H1 (cell line): ENCODE results near the gene KIF26A. TPM values are rescaled to one million over a fixed set of nuclear protein-coding genes. Genes with fewer than 3 reads are reported as not detected.
A peak's percentile ranks its signal among the peaks of the same experiment; 100 is the strongest.

ENCODE experiments used
- BACH1 ChIP-seq: IDR thresholded peaks from 2 replicates; pipeline ENCODE4 v1.6.1; 2012; ENCODE audit warnings: low read length, improper control_type of control experiment
- BCL11A ChIP-seq, 2 experiments: IDR thresholded peaks; one replicate each; pipeline ENCODE4 v1.6.1; 2011; ENCODE audit warnings: low read depth in 2 of 2, low read length in 2 of 2, mild to moderate bottlenecking in 2 of 2
- CHD1 ChIP-seq: IDR thresholded peaks from 2 replicates; pipeline ENCODE4 v1.6.1; 2012; ENCODE audit warnings: low read depth, low read length, improper control_type of control experiment
- CREB1 ChIP-seq: IDR thresholded peaks from 2 replicates; pipeline ENCODE4 v1.6.1; 2012; ENCODE audit warnings: inconsistent platforms
- E2F6 ChIP-seq: IDR thresholded peaks from 2 replicates; pipeline ENCODE4 v1.6.1; 2012; ENCODE audit warnings: inconsistent platforms
- EZH2 ChIP-seq: fragments of 200-600 bp; sonication (generic); IDR thresholded peaks from 2 replicates; pipeline ENCODE4 v1.7.1; 2012; ENCODE audit warnings: low read depth, mild to moderate bottlenecking, moderate library complexity, low read length, inconsistent platforms; ENCODE audit not compliant: severe bottlenecking
- FOSL1 ChIP-seq: IDR thresholded peaks from 2 replicates; pipeline ENCODE4 v1.6.1; 2011; ENCODE audit warnings: mild to moderate bottlenecking, low read depth, low read length, moderate library complexity; ENCODE audit not compliant: insufficient read depth
- GTF2F1 ChIP-seq: IDR thresholded peaks from 2 replicates; pipeline ENCODE4 v1.6.1; 2012; ENCODE audit warnings: low read depth, low read length, improper control_type of control experiment, borderline replicate concordance
- HDAC6 ChIP-seq: IDR thresholded peaks from one replicate; pipeline ENCODE4 v1.7.1; 2012; ENCODE audit warnings: low read depth, mild to moderate bottlenecking, inconsistent platforms, low read length, moderate library complexity
- KDM1A ChIP-seq: fragments of 200-600, 300-600 bp; sonication (generic); IDR thresholded peaks from 2 replicates; pipeline ENCODE4 v1.7.1; 2016; ENCODE audit warnings: mild to moderate bottlenecking, low read length, borderline replicate concordance
- KDM4A ChIP-seq: IDR thresholded peaks from one replicate; pipeline ENCODE4 v1.7.1; 2012; ENCODE audit warnings: low read depth, mild to moderate bottlenecking, moderate library complexity, low read length, inconsistent platforms; ENCODE audit not compliant: severe bottlenecking
- NANOG ChIP-seq: IDR thresholded peaks from 2 replicates; pipeline ENCODE4 v1.6.1; 2011; ENCODE audit warnings: low read length, low read depth, mild to moderate bottlenecking, inconsistent platforms; ENCODE audit not compliant: insufficient read depth, poor library complexity, severe bottlenecking
- NRF1 ChIP-seq: IDR thresholded peaks from 2 replicates; pipeline ENCODE4 v1.6.1; 2011; ENCODE audit warnings: mild to moderate bottlenecking, low read depth, low read length, improper control_type of control experiment
- POLR2AphosphoS5 ChIP-seq: IDR thresholded peaks from 2 replicates; pipeline ENCODE4 v1.6.1; 2011; ENCODE audit warnings: low read depth, low read length
- RBBP5 ChIP-seq: IDR thresholded peaks from 2 replicates; pipeline ENCODE4 v1.7.1; 2012; ENCODE audit warnings: low read depth, mild to moderate bottlenecking, inconsistent platforms, low read length, moderate library complexity, borderline replicate concordance
- RFX5 ChIP-seq: IDR thresholded peaks from 2 replicates; pipeline ENCODE4 v1.6.1; 2011; ENCODE audit warnings: low read depth, low read length, improper control_type of control experiment, borderline replicate concordance
- SUZ12 ChIP-seq: fragments of 200-600 bp; sonication (generic); IDR thresholded peaks from 2 replicates; pipeline ENCODE4 v1.6.1; 2012; ENCODE audit warnings: mild to moderate bottlenecking, inconsistent platforms, low read length, moderate library complexity, mixed read lengths
- TEAD4 ChIP-seq: IDR thresholded peaks from 2 replicates; pipeline ENCODE4 v1.6.1; 2012; ENCODE audit warnings: low read depth, low read length, inconsistent platforms, mixed read lengths
- YY1 ChIP-seq: IDR thresholded peaks from 2 replicates; pipeline ENCODE4 v1.6.1; 2011; ENCODE audit warnings: low read depth, mild to moderate bottlenecking, low read length
- polyA plus RNA-seq, 7 experiments: library from polyadenylated mRNA; depleted of rRNA in 3 of 7; stranded (reverse) in 5 of 7; unstranded in 2 of 7; fragments of >200 nt in 5 of 7; fragments of 200-250 nt in 2 of 7; gene quantifications; 1 replicate in 5 of 7; 2 replicates in 1 of 7; 4 replicates in 1 of 7; pipeline versions ENCODE4 v1.2.1 to v1.2.3, GENCODE V29; 2011 to 2013; ENCODE audit warnings: missing spikeins in 2 of 7, mixed read lengths in 2 of 7
- total RNA-seq: library from RNA; stranded (reverse); fragmentation: NEBNext Ultra II Directional; extraction: Animal tissue kit (Norgen Biotek cat#: 25700); gene quantifications from 2 replicates; pipeline ENCODE4 v1.2.1, GENCODE V29; 2021

The KIF26A gene
- total and polyA plus RNA-seq, 2 of the 8 experiments (the other 6 are each of a cell fraction or from before 2014, with no cell fraction given), result 11.5 to 41.6 TPM

- TF ChIP-seq HDAC6, result no peak
- TF ChIP-seq RFX5, result no peak
- TF ChIP-seq BCL11A (IDR thresholded peaks at IDR 0.05; ENCODE audit: low read depth in 2 of 2, low read length in 2 of 2), result no peak
- TF ChIP-seq NRF1, result no peak
- no peak for TF ChIP-seq YY1
- TF ChIP-seq NANOG, result no peak
- no peak for TF ChIP-seq BACH1
- TF ChIP-seq POLR2AphosphoS5, result no peak
- TF ChIP-seq FOSL1, result no peak
- TF ChIP-seq RBBP5, result 0 out of 2 replicates have a peak, but pooled peaks have one; percentile 23
- TF ChIP-seq TEAD4, result no peak
- TF ChIP-seq GTF2F1, result no peak
- peak; percentile 64 for TF ChIP-seq EZH2
- no peak for TF ChIP-seq KDM1A
- no peak for TF ChIP-seq CREB1
- TF ChIP-seq SUZ12, result peak; percentile 40
- 0 out of 2 replicates have a peak, but pooled peaks have one; percentile 31 for TF ChIP-seq E2F6
- no peak for TF ChIP-seq CHD1
- peak; percentile 84 for TF ChIP-seq KDM4A
Observed at GRCh38 chr14:104135904-104136471, 2.4 kb upstream of the KIF26A start (continued).
